Stimulated activated memory B cell treated with anti-CD40 and anti-IgM and Interleukin-4, amounts not matched to agents 10 μg/mL and 1 μg/mL and 100 μg/mL, for 72 hours (primary cell): Measurements from ENCODE around the gene ZNF408.
A peak's percentile ranks its signal among the peaks of the same experiment; 100 is the strongest.
"Not testable (repeated sequence)": the region's sequence is repeated elsewhere in the genome, so short reads cannot be mapped to it uniquely, and the experiment has no call there.

Source experiments
- ATAC-seq: fragments of 150-1000 bp; cut with Tn5 transposase; 2 replicates; pipeline ENCODE4 v1.10.0; 2021
- H3K27ac Mint-ChIP-seq: one replicate; pipeline ENCODE4 v1.8.0; 2022; ENCODE audit warnings: mild to moderate bottlenecking, mixed read lengths
- H3K27me3 Mint-ChIP-seq: one replicate; pipeline ENCODE4 v1.8.0; 2022; ENCODE audit warnings: mixed read lengths
- H3K36me3 Mint-ChIP-seq: one replicate; pipeline ENCODE4 v1.8.0; 2022; ENCODE audit warnings: mixed read lengths
- H3K4me1 Mint-ChIP-seq: one replicate; pipeline ENCODE4 v1.8.0; 2022; ENCODE audit warnings: mixed read lengths
- H3K4me3 Mint-ChIP-seq: one replicate; pipeline ENCODE4 v1.8.0; 2022; ENCODE audit warnings: mild to moderate bottlenecking, moderate library complexity, mixed read lengths
- H3K9me3 Mint-ChIP-seq: one replicate; pipeline ENCODE4 v1.8.0; 2022; ENCODE audit warnings: mixed read lengths

The ZNF408 gene

GRCh38 chr11:46701078-46701654 lies 335 bp downstream of the ZNF408 start:
- H3K27me3 Mint-ChIP-seq: no peaks in the 10 kb centered on the region
- peak overlapping the region; percentile 83 for H3K27ac Mint-ChIP-seq
- ATAC-seq: no peak
- peaks cover 39% of the 10 kb centered on the region for H3K36me3 Mint-ChIP-seq
- peak overlapping the region; percentile 96 for H3K4me3 Mint-ChIP-seq
- H3K4me1 Mint-ChIP-seq: peaks cover 42% of the 10 kb centered on the region
- H3K9me3 Mint-ChIP-seq: no peaks in the 10 kb centered on the region

GRCh38 chr11:46705070-46705688 lies 4.3 kb downstream of the ZNF408 start:
- Mint-ChIP-seq H3K36me3 (peaks cover 55% of the 10 kb centered on the region), H3K4me3 (no peak overlapping the region), H3K4me1 (peaks cover 18% of the 10 kb centered on the region), H3K27me3 (no peaks in the 10 kb centered on the region), H3K9me3 (no peaks in the 10 kb centered on the region), H3K27ac (no peak overlapping the region)
- no peak for ATAC-seq

- ATAC-seq: no peak
- H3K9me3 Mint-ChIP-seq: no peaks in the 10 kb centered on the region
- H3K4me1 Mint-ChIP-seq: peaks cover 11% of the 10 kb centered on the region
- H3K27me3 Mint-ChIP-seq: no peaks in the 10 kb centered on the region
- peaks cover 48% of the 10 kb centered on the region for H3K36me3 Mint-ChIP-seq
- no peak overlapping the region for H3K4me3 Mint-ChIP-seq
- no peak overlapping the region for H3K27ac Mint-ChIP-seq
These were observed 6.1 kb downstream of the ZNF408 start for GRCh38 chr11:46706886-46707285.

GRCh38 chr11:46709351-46709750 lies 8.5 kb downstream of the ZNF408 start:
- H3K9me3 Mint-ChIP-seq, ATAC-seq, H3K4me1 Mint-ChIP-seq, H3K4me3 Mint-ChIP-seq, H3K27me3 Mint-ChIP-seq, H3K27ac Mint-ChIP-seq: not testable (repeated sequence)
- H3K36me3 Mint-ChIP-seq: peaks cover 28% of the 10 kb centered on the region

DNA sequence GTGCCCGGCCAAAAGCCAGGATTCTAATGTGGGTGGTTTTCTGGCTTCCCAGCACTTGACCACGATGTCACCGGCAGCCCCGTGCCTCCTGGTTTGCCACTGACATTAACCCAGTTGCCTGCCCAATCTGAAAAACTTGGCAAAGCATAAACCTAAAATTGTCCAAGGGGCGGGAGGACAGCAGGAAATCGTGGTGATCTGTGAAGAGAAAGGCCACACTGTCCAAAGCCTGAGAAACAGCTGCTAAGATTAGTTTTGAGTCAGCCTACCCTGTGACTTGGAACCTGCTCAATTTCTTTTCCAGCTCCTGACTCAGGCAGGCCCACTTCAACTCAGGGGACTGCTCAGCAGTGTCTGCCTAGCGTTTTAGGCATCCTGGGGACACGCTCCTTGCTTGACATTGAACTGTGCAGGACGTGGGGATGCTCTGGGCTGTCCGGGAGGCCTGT lies 10.0 kb downstream of the ZNF408 start:
- peaks cover 18% of the 10 kb centered on the region for H3K36me3 Mint-ChIP-seq
- no peaks in the 10 kb centered on the region for H3K4me1 Mint-ChIP-seq
- H3K4me3 Mint-ChIP-seq: no peak overlapping the region
- H3K9me3 Mint-ChIP-seq: no peaks in the 10 kb centered on the region
- no peaks in the 10 kb centered on the region for H3K27me3 Mint-ChIP-seq
- no peak for ATAC-seq
- H3K27ac Mint-ChIP-seq: no peak overlapping the region

DNA sequence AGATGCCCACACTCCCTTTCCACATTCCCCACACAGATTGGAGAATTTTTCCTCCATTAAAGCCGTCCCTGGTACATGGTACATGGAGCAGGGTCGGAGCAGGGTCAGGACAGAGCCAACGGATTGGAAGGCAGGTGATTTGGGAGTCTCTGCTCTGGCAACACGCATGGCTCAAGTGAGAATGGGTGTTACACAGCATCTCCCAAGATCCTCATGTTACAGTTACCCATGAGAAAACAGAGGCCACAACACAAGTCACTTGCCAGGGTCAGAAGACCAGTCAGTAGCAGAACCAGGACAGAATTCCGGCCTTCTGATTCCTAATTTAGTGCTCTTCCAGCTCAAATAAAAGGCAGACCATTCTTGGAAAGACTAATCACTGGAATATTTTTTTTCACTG lies 10.5 kb downstream of the ZNF408 start:
- H3K4me1 Mint-ChIP-seq: no peaks in the 10 kb centered on the region
- H3K27me3 Mint-ChIP-seq: no peaks in the 10 kb centered on the region
- H3K4me3 Mint-ChIP-seq: no peak overlapping the region
- no peaks in the 10 kb centered on the region for H3K9me3 Mint-ChIP-seq
- ATAC-seq: no peak
- no peak overlapping the region for H3K27ac Mint-ChIP-seq
- H3K36me3 Mint-ChIP-seq: peaks cover 18% of the 10 kb centered on the region

DNA sequence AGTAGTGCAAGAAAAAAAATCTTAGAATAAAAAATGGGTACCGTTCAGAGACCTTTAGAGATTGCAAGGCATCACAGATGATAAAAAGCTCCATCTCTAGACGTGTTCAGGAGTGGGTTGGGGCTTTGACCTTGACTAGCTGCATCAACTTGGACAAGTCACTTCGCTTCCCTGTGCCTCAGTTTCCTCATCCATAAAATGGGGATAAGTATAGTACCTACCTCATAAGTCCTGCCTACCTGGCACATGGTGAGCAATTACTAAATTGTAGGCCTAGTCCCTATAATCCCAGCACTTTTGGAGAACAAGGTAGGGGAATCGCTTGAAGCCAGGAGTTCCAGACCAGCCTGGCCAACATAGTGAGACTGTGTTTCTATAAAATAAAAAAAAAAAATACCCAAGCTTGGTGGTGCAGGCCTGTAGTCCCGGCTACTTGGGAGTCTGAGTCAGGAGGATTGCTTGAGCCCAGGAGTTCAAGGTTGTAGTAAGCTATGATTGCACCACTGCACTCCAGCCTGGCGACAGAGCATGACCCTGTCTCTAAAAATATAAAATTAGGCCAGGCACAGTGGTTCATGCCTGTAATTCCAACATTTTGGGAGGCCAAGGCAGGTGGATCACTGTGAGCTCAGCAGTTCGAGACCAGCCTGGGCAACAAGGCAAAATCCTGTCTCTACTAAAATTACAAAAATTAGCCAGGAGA lies 12.2 kb downstream of the ZNF408 start:
- H3K4me1 Mint-ChIP-seq: no peaks in the 10 kb centered on the region
- H3K9me3 Mint-ChIP-seq: no peaks in the 10 kb centered on the region
- H3K27ac Mint-ChIP-seq: no peak overlapping the region
- peaks cover under 1% of the 10 kb centered on the region for H3K36me3 Mint-ChIP-seq
- no peak for ATAC-seq
- no peaks in the 10 kb centered on the region for H3K27me3 Mint-ChIP-seq
- H3K4me3 Mint-ChIP-seq: no peak overlapping the region

DNA sequence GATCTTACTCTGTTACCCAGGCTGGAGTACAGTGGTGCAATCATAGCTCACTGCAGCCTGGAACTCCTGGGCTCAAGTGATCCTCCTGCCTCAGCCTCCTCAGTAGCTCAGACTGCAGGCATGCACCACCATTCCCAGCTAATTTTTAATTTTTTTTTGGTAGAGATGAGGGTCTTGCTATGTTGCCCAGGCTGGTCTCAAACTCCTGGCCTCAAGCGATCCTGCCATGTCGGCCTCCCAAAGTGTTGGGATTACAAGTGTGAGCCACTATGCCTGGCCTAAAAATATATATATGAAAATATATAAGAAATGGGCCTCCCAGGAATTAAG lies 17.0 kb downstream of the ZNF408 start:
- not testable (repeated sequence) for H3K36me3 Mint-ChIP-seq, ATAC-seq, H3K27me3 Mint-ChIP-seq, H3K4me1 Mint-ChIP-seq, H3K27ac Mint-ChIP-seq, H3K4me3 Mint-ChIP-seq, H3K9me3 Mint-ChIP-seq

- Mint-ChIP-seq H3K4me1 (no peaks in the 10 kb centered on the region), H3K27ac (no peak overlapping the region), H3K36me3 (no peaks in the 10 kb centered on the region), H3K9me3 (no peaks in the 10 kb centered on the region), H3K4me3 (no peak overlapping the region), H3K27me3 (peaks cover 9% of the 10 kb centered on the region)
- peak; percentile 13 for ATAC-seq
These were observed 17.6 kb downstream of the ZNF408 start for GRCh38 chr11:46718155-46719019.

DNA sequence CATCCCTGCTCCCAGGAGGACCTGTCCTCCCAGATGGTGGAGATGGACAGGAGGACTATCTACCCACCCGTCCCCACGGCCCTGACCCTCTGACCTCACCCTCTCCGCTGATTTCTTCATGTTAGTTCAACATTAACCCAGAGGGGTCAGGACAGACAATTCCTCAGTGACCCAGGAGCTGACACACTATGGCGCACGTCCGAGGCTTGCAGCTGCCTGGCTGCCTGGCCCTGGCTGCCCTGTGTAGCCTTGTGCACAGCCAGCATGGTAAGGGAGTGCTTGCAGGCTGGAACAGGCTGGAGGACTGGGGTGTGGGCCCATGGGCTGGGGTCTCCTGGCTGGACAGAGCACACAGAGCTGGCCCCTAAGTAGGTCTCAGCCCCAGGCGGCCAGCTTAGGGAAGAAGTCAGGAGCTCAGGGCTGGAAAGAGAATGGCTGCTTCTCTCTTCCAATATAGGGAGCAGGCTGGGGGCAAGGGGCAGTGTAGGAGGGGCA lies 18.3 kb downstream of the ZNF408 start, which contains the start of gene F2:
Gene F2 (plus strand): TSS at position 166 of the 495 bp plus-strand sequence. CDS start 23 bp downstream, at position 189.
- Mint-ChIP-seq H3K4me1 (no peaks in the 10 kb centered on the region), H3K4me3 (no peak within 1 kb of the TSS), H3K27ac (no peak within 1 kb of the TSS), H3K9me3 (no peaks in the 10 kb centered on the region), H3K27me3 (peaks cover 9% of the 10 kb centered on the region), H3K36me3 (no peaks in the 10 kb centered on the region)
- ATAC-seq: no peak

GRCh38 chr11:46719543-46720218 lies 18.9 kb downstream of the ZNF408 start:
- no peak overlapping the region for H3K4me3 Mint-ChIP-seq
- no peak for ATAC-seq
- no peak overlapping the region for H3K27ac Mint-ChIP-seq
- H3K27me3 Mint-ChIP-seq: peaks cover 9% of the 10 kb centered on the region
- no peaks in the 10 kb centered on the region for H3K4me1 Mint-ChIP-seq
- H3K36me3 Mint-ChIP-seq: no peaks in the 10 kb centered on the region
- H3K9me3 Mint-ChIP-seq: no peaks in the 10 kb centered on the region

GRCh38 chr11:46721286-46721685 lies 20.5 kb downstream of the ZNF408 start:
- peaks cover 9% of the 10 kb centered on the region for H3K27me3 Mint-ChIP-seq
- H3K4me1 Mint-ChIP-seq: no peaks in the 10 kb centered on the region
- no peak overlapping the region for H3K27ac Mint-ChIP-seq
- no peak overlapping the region for H3K4me3 Mint-ChIP-seq
- no peaks in the 10 kb centered on the region for H3K36me3 Mint-ChIP-seq
- no peak for ATAC-seq
- no peaks in the 10 kb centered on the region for H3K9me3 Mint-ChIP-seq

DNA sequence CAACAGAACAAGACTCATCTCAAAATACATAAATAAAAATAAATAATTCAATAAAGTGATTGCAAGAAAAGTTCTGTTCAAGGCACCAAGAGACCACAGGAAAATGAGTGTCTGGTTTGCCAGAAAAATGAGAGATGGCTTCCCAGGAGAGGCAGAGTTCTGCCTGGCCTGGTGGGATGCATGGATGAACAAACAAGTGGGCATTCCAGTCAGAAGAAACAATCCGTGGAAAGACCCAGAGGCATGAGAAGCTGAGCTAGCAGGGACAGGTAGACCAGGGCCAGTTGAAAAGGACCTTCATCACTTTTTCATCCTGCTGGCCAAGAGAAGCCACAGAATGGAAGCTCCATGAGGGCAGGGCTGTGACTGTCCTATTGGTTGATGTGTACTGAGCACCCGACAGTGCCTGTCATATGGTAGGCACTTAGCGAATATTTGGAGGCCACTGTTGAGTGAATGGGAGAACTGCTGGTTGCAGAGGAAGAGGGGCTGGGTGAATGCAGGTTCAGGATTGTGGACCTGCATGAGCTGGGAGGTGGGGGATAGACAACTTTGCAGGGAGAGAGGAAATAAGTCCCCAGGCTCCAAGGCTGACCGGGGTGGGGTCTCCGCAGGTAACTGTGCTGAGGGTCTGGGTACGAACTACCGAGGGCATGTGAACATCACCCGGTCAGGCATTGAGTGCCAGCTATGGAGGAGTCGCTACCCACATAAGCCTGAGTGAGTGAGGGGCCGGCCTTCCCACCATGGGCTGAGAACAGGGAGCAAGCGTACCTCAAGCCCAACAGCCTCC lies 21.9 kb downstream of the ZNF408 start:
- no peak overlapping the region for H3K4me3 Mint-ChIP-seq

GRCh38 chr11:46723359-46723680 lies 22.5 kb downstream of the ZNF408 start:
- Mint-ChIP-seq H3K27me3 (peaks cover 9% of the 10 kb centered on the region), H3K36me3 (no peaks in the 10 kb centered on the region), H3K9me3 (no peaks in the 10 kb centered on the region), H3K27ac (no peak overlapping the region), H3K4me3 (no peak overlapping the region), H3K4me1 (no peaks in the 10 kb centered on the region)
- no peak for ATAC-seq

More for the DNA sequence above, 21.9 kb downstream of the ZNF408 start:
- no peak overlapping the region for H3K27ac Mint-ChIP-seq
- no peak for ATAC-seq
- H3K36me3 Mint-ChIP-seq: no peaks in the 10 kb centered on the region
- H3K4me1 Mint-ChIP-seq: no peaks in the 10 kb centered on the region
- peaks cover 9% of the 10 kb centered on the region for H3K27me3 Mint-ChIP-seq
- H3K9me3 Mint-ChIP-seq: no peaks in the 10 kb centered on the region
